Chondrocyte (in vitro differentiated cells): ENCODE data around the gene LRMDA. TPM values are rescaled to one million over a fixed set of nuclear protein-coding genes. Genes with fewer than 3 reads are reported as not detected.

Experiments used
- DNase-seq: peaks from one replicate; pipeline ENCODE4 v3.0.0; 2021; ENCODE audit warnings: mixed read lengths, low spot score
- H3K27ac Mint-ChIP-seq: one replicate; pipeline ENCODE4 v1.8.0; 2021; ENCODE audit warnings: mild to moderate bottlenecking, moderate library complexity, mixed read lengths; ENCODE audit not compliant: unreplicated experiment
- H3K27me3 Mint-ChIP-seq: 2 replicates; pipeline ENCODE4 v1.8.0; 2021; ENCODE audit warnings: low read depth, mixed read lengths
- H3K36me3 Mint-ChIP-seq: 2 replicates; pipeline ENCODE4 v1.8.0; 2021; ENCODE audit warnings: low read depth, mixed read lengths
- H3K4me1 Mint-ChIP-seq: 2 replicates; pipeline ENCODE4 v1.8.0; 2021; ENCODE audit warnings: low read depth, mild to moderate bottlenecking, mixed read lengths
- H3K4me3 Mint-ChIP-seq: one replicate; pipeline ENCODE4 v1.8.0; 2021; ENCODE audit warnings: mild to moderate bottlenecking, moderate library complexity, mixed read lengths; ENCODE audit not compliant: unreplicated experiment
- H3K9me3 Mint-ChIP-seq: 2 replicates; pipeline ENCODE4 v1.8.0; 2021; ENCODE audit warnings: low read depth, mixed read lengths
- total RNA-seq: library from RNA; stranded (reverse); gene quantifications from 3 replicates; pipeline ENCODE4 v1.2.1, GENCODE V29; 2021
- TF ChIP-seq, protein P1 (sequence below): fragments of 200-600 bp; sonication (generic); IDR thresholded peaks from 2 replicates; pipeline ENCODE4 v1.5.0; 2021; ENCODE audit warnings: antibody characterized with exemption, mild to moderate bottlenecking, moderate library complexity

LRMDA gene
- total RNA-seq, 1 donor from 2014 or later: 2.8 TPM

DNA sequence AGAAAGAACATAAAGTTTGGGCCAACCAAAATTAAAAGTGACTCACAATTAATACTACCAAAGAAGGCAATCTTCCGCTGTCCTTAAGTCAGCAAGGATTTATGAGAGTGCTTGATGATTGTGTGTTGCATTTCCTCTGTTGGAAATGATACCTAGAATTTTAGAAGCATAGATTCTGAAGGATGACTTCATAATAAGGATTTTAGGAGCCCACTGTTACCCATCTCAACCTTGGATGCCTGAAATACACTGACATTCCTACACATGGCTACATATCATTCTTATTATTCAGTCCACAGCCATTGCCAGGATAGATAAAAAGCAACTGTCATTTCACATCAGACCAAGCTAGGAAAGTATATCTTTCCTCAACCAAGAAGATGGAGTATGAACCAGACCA is 823.8 kb downstream of the LRMDA start:
- TF ChIP-seq, protein P1, sequence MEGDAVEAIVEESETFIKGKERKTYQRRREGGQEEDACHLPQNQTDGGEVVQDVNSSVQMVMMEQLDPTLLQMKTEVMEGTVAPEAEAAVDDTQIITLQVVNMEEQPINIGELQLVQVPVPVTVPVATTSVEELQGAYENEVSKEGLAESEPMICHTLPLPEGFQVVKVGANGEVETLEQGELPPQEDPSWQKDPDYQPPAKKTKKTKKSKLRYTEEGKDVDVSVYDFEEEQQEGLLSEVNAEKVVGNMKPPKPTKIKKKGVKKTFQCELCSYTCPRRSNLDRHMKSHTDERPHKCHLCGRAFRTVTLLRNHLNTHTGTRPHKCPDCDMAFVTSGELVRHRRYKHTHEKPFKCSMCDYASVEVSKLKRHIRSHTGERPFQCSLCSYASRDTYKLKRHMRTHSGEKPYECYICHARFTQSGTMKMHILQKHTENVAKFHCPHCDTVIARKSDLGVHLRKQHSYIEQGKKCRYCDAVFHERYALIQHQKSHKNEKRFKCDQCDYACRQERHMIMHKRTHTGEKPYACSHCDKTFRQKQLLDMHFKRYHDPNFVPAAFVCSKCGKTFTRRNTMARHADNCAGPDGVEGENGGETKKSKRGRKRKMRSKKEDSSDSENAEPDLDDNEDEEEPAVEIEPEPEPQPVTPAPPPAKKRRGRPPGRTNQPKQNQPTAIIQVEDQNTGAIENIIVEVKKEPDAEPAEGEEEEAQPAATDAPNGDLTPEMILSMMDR: no peak
- Mint-ChIP-seq H3K27ac (no peak overlapping the region), H3K4me1 (no peaks in the 10 kb centered on the region), H3K27me3 (no peaks in the 10 kb centered on the region), H3K4me3 (no peak overlapping the region), H3K36me3 (peaks cover 6% of the 10 kb centered on the region), H3K9me3 (peaks cover 16% of the 10 kb centered on the region)
- no peak for DNase-seq

DNA sequence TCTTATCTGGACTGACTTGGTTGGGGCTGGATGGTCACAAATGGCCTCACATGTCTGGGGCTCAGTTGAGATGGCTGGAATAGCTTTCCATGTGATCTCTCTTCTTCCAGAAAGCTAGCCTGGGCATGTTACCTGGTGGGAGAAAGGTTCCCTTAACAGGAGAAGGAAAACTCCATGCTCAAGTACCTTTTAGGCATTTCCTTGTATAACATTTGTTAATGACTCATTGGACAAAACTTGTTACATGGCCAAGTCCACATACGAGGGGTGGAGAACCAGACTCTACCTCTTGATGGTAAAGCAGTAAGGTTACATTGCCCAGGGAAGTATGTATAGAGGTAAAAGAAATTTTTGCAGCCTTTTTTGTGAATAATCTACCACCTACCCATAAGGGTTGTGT is 826.4 kb downstream of the LRMDA start:
- Mint-ChIP-seq H3K4me3 (no peak overlapping the region), H3K36me3 (peaks cover 7% of the 10 kb centered on the region), H3K27me3 (no peaks in the 10 kb centered on the region), H3K27ac (no peak overlapping the region), H3K9me3 (peaks cover 21% of the 10 kb centered on the region), H3K4me1 (no peaks in the 10 kb centered on the region)
- TF ChIP-seq, protein P1: no peak
- DNase-seq: no peak

DNA sequence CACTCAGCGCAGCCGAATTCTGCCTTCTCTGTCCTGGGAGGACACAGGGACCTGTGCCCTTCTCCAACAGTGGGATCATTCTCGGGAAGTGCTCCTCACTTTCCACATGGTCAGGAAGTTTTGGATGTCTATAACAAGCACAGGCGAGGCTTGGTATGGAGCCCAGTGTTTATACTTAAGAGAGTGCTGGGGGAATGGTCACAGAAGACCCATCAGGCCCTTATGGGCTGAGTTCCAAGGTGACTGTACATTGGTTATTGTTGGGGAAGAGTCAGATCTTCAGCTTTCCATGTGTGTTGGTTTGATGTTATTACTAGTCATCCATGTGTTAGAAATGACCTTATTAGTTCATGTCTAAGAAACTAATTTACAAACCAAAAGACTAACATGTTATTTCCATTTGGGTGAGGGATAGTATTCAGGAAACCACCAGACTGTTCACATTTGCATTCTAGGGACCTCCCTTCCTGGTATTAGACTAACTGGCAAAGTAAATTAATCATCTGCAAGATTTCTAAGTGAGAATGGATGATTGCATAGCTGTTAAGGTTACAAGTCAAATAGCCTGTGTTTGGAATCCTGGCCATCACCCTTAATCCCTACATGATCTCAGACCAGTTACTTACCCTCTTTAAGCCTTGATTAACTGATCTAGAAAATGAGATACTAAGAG is 834.2 kb downstream of the LRMDA start:
- H3K9me3 Mint-ChIP-seq: peaks cover 1% of the 10 kb centered on the region
- no peak for DNase-seq
- H3K27ac Mint-ChIP-seq: no peak overlapping the region
- H3K36me3 Mint-ChIP-seq: peaks cover under 1% of the 10 kb centered on the region
- TF ChIP-seq, protein P1: no peak
- H3K4me3 Mint-ChIP-seq: no peak overlapping the region
- no peaks in the 10 kb centered on the region for H3K27me3 Mint-ChIP-seq
- no peaks in the 10 kb centered on the region for H3K4me1 Mint-ChIP-seq

DNA sequence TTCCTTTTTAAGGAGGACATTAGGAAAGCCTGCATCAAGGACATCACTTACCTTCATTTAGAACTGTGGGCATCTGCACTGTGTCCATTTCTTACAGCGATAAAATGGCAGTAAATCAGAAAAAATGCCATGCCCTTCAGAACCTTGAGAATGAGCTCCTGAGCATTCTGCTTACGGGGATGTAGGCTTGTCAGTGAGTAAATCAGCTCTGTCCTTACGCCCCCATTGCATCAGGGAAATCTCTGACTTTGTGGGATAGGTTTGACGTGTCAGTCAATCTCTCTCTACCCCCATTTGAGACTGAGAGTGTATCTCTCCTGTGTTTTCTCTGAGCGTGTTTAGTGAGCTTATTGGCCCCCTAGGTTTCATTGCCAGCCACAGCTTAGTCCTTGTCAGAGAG is 837.1 kb downstream of the LRMDA start:
- no peak for DNase-seq
- H3K27ac Mint-ChIP-seq: no peak overlapping the region
- TF ChIP-seq, protein P1: no peak
- no peaks in the 10 kb centered on the region for H3K36me3 Mint-ChIP-seq
- no peaks in the 10 kb centered on the region for H3K27me3 Mint-ChIP-seq
- no peak overlapping the region for H3K4me3 Mint-ChIP-seq
- no peaks in the 10 kb centered on the region for H3K4me1 Mint-ChIP-seq
- peaks cover 6% of the 10 kb centered on the region for H3K9me3 Mint-ChIP-seq

DNA sequence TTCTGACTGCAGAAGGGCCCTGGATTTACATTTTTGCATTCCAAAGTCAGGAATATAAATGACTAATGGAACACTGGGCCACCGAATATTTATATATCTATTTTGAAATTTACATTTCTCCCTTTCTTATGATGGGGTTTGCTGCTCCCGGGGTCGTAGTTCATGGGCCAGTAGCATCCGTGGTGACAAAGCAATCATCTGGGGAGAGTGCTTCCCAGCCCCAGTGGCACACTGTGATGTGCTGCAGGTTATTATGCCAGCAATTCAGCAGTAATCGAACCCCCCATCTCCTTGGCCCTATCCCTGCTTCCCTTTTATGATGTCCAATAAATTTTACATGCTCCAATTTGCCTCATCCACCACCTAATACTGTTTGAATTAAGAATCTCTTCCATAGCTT is 837.5 kb downstream of the LRMDA start:
- peaks cover under 1% of the 10 kb centered on the region for H3K36me3 Mint-ChIP-seq
- TF ChIP-seq, protein P1: no peak
- no peak overlapping the region for H3K4me3 Mint-ChIP-seq
- DNase-seq: no peak
- H3K4me1 Mint-ChIP-seq: no peaks in the 10 kb centered on the region
- no peaks in the 10 kb centered on the region for H3K27me3 Mint-ChIP-seq
- peaks cover 11% of the 10 kb centered on the region for H3K9me3 Mint-ChIP-seq
- H3K27ac Mint-ChIP-seq: no peak overlapping the region
